Lower leg skin (tissue), 4 donors: ENCODE results near the gene CHD2. TPM values are rescaled to one million over a fixed set of nuclear protein-coding genes. Genes with fewer than 3 reads are reported as not detected.
A peak's percentile ranks its signal among the peaks of the same experiment; 100 is the strongest.

ENCODE experiments used
- DNase-seq, 2 donors: peaks; one replicate each; pipeline ENCODE4 v3.0.0-alpha.2; 2019; ENCODE audit warnings: low spot score in 2 of 2
- H3K4me3 ChIP-seq: fragments of 200-600 bp; sonication (generic); 2 replicates; pipeline ENCODE4 v1.5.1; 2017; ENCODE audit warnings: mild to moderate bottlenecking, low read depth; ENCODE audit not compliant: poor library complexity, severe bottlenecking
- CTCF ChIP-seq, 3 donors: fragments of 450-650 bp; IDR thresholded peaks; one replicate each; pipeline ENCODE4 v1.5.1; 2016; ENCODE audit warnings: antibody characterized with exemption in 3 of 3, mild to moderate bottlenecking in 3 of 3, moderate library complexity in 2 of 3
- POLR2A ChIP-seq, 2 donors: fragments of 450-650 bp; IDR thresholded peaks; one replicate each; pipeline ENCODE4 v1.6.1; 2016 to 2017; ENCODE audit warnings: antibody characterized with exemption in 2 of 2, mild to moderate bottlenecking in 1 of 2, moderate library complexity in 1 of 2
- WGBS, 2 donors: methylation state at CpG; one replicate each; pipeline ENCODE4 v1.1.5; 2018; 5-methylcytosine and 5-hydroxymethylcytosine counted together
- intact Hi-C: fragments of 100-400 bp; cut with DNase I; formaldehyde crosslinking; loops from one replicate; pipeline ENCODE4 v1.15.0; 2023; ENCODE audit warnings: low total_unique reads
- microRNA counts, 2 donors: library from miRNA; unstranded; fragments of <30 nt; microRNA quantifications; one replicate each; lab custom pipeline; 2016
- microRNA-seq, 2 donors: library from miRNA; unstranded; fragments of <30 nt; microRNA quantifications; one replicate each; pipeline ENCODE4, GENCODE V29; 2016; ENCODE audit warnings: borderline replicate concordance in 2 of 2, borderline number of aligned reads in 1 of 2
- total RNA-seq, 4 donors: library from RNA; depleted of rRNA; stranded (reverse); fragments of >200 nt; gene quantifications; one replicate each; pipeline ENCODE4 v1.1.0, GENCODE V29; 2016

CHD2 gene
- total RNA-seq, 4 donors from 2014 or later: 75.8 to 175 (median 88.6) TPM

DNA sequence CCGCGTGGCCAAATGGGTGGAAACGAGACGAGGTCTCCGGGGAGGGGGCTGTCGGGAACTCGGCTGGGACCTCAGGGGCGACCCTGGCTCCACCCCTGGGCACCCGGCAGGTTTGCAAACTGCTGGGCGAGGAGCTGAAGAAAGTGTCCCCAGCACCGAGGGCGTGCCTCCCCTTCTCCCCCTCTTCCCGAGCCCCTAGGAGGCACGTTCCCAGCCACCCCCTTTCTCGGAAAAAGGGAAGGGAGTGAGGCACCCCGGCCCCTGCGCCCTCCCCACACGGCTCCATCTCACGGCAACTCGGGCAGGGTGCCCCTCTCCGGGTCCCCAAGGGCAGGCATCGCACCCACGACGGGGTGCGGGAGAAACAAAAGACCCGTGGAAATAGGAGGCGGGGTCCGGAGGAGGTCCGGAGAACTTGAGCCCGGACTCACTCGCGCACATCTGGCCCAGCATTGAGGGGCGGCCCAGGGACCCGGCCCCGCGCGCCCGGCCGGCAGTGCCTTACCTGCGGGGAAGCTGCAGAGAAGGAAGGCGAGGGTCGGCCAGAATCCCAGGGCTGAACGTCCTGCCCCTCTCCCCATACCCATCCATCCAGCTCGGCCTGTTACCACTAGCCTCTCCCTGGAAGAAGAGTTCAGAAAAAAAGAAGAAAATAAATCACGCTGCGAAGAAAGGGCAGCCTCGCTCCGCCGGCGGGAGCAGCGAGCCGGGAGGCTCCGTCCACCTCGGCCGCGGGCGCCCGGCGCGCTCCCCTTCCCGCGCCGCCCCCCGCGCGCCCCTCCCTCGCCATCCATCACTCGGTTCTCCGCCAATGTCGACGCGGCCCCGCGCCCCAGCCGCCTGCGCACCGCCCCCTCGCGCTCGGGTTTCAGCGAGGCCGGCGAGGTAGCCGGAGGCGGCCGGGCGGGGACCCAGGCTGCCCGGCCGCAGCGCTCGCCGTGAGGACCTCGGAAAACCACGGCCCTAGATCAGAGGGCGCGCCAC, 172.6 kb downstream of the CHD2 start:
- intact Hi-C loops: no loop called here
- WGBS, 2 donors: 0% methylated on average over 54 to 75 of the region's 96 CpGs
- H3K4me3 ChIP-seq: peak overlapping the region; percentile 67
- TF ChIP-seq POLR2A (IDR thresholded peaks at IDR 0.05): no peak
- no peak for TF ChIP-seq CTCF (IDR thresholded peaks at IDR 0.05)
- peak in 1 of 2 donors; percentile 93 for DNase-seq

GRCh38 chr15:93073465-93073952, 173.4 kb downstream of the CHD2 start:
- intact Hi-C loops: no loop called here
- 20% methylated on average over 17 to 30 of the region's 30 CpGs for WGBS, 2 donors
- no peak for DNase-seq
- H3K4me3 ChIP-seq: peak overlapping the region; percentile 2
- TF ChIP-seq CTCF (IDR thresholded peaks at IDR 0.05): no peak
- no peak for TF ChIP-seq POLR2A (IDR thresholded peaks at IDR 0.05)

DNA sequence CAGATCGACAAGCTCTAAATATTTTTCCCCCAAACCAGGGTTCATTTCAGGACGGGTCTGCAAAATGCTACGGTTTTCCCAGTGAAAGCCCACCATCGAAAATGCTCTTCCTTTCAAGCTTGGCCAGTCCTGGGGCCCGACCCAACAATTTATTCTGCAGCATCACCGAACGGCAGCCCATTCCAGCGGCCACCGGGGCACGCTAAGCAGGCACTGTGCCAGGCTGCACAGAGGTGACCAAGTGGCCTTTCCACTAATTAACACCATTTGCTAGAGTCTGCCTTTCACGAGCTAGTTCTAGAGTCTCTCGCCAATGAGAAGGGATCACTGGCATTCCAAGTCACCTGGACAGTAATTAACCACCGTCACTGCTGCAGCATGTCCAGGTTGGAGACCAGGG, 174.5 kb downstream of the CHD2 start:
- no peak overlapping the region for H3K4me3 ChIP-seq
- no peak for DNase-seq
- TF ChIP-seq POLR2A (IDR thresholded peaks at IDR 0.05): no peak
- no peak for TF ChIP-seq CTCF (IDR thresholded peaks at IDR 0.05)
- WGBS, 2 donors: 81 to 82% methylated on average over 13 of the region's 13 CpGs
- intact Hi-C loops: no loop called here

GRCh38 chr15:93076217-93076616, 176.1 kb downstream of the CHD2 start:
- no peak for TF ChIP-seq CTCF (IDR thresholded peaks at IDR 0.05)
- TF ChIP-seq POLR2A (IDR thresholded peaks at IDR 0.05): no peak
- 90 to 93% methylated on average over 1 of the region's 1 CpG for WGBS, 2 donors
- intact Hi-C loops: no loop called here
- no peak for DNase-seq
- H3K4me3 ChIP-seq: no peak overlapping the region

DNA sequence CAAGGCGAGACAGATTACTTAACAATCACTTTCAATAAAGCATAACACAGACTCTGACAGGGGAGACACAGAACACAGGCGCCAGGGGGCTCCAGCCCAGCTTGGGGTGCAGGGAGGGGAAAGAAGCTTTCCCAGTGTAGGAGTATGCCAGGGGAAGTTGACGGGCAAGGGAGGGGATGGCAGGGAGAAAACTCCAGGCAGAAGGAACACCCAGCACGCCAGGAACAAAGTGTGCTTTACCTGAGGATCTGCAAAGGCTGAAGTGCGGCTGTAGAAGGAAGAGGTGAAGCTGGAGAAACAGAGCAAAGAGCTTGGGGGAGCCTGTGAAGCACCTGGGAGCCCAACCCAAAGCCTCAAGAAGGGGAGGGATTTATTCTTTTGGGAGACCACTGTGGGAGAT, 176.8 kb downstream of the CHD2 start:
- intact Hi-C loops: no loop called here
- DNase-seq: no peak
- WGBS, 2 donors: 92 to 94% methylated on average over 5 of the region's 5 CpGs
- no peak overlapping the region for H3K4me3 ChIP-seq
- no peak for TF ChIP-seq POLR2A (IDR thresholded peaks at IDR 0.05)
- no peak for TF ChIP-seq CTCF (IDR thresholded peaks at IDR 0.05)

MicroRNAs within 50 kb of the gene (microRNA counts, 767-probe panel; counts per million panel counts)
- microRNA hsa-miR-3175 (lab: Ali Mortazavi, UCI): 0 to 358 counts per million in 2 donors

Small RNA genes within 50 kb of the gene (microRNA-seq; reads per million reads assigned to microRNA genes)
- 0 reads per million in 2 donors for gene MIR3175

Other genes starting within 250 kb of the CHD2 start
- gene FAM174B, start 244.5 kb upstream of the CHD2 start, total RNA-seq: 10 to 100 TPM in 3 of 4 donors, 1 to 10 TPM in 1; 9.9 to 33.4 (median 18.3) TPM
- gene RGMA, start 188.9 kb downstream of the CHD2 start, total RNA-seq: 10 to 100 TPM in 3 of 4 donors, 1 to 10 TPM in 1; 9.5 to 28.2 (median 16.6) TPM